Fibroblast of skin of scalp (primary cell): ENCODE data around the gene DDX42.

Source experiments
- DNase-seq: peaks from one replicate; pipeline ENCODE4 v3.0.0-alpha.2; 2013

DDX42 gene

GRCh38 chr17:63824362-63824761 is 50.4 kb downstream of the DDX42 start:
- no peak for DNase-seq

DNA sequence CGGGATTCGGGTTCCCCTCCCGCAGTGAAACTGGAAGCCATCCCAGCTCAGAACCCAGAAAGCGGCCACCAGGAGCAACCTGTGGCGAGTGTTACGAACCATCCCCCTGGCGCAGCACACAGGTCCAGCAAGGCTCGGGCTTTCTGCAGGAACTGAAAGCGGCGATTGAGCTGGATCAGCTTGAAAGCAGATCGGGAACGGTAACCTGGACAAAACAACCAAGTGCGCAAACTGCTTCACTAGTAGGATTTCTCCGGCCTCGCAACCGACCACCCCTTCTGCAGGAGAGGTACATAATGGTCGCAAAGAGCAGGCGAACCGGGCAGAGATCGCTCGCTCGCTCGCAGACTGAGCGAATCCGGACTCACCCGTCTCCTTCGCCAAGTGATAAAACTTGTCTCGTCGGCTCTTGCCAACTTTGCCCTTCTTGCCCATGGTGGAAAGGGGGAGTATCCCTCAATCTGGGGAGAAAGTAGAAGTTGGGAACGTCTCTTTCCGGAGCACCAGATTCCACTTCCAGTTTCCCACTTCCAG is 52.6 kb downstream of the DDX42 start:
- DNase-seq, result no peak

- DNase-seq, result peak; percentile 95
These were observed 53.2 kb downstream of the DDX42 start, which contains the start of the genes FTSJ3 and PSMC5 for GRCh38 chr17:63827002-63827800. Gene FTSJ3 (minus strand): TSS chr17:63827663. CDS start chr17:63826902, 761 bp downstream. Gene PSMC5 (plus strand): TSS chr17:63827431. CDS start chr17:63827491, 60 bp downstream.

GRCh38 chr17:63827801-63828221 is 53.8 kb downstream of the DDX42 start:
- DNase-seq, result no peak

DNA sequence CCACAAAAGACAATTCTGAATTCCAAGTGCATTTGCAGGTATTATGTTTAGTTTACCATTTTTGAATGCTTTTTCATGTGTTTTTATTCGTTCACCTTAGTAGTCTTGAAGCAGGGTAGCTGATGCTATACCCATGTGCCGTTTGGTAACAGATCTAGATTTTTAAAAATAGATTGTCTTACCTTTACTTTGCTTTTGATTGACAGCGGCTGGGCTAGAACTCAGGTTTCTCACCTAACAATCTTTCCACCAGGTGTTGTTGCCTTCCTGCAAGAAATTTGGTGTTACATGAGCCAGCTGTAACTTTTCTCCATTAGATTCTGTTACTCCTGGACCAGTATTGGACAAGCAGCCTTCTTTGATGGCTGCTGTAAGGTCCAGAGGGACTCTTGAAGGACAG is 55.0 kb downstream of the DDX42 start:
- no peak for DNase-seq

GRCh38 chr17:63830278-63830677 is 56.3 kb downstream of the DDX42 start:
- DNase-seq, result no peak

DNA sequence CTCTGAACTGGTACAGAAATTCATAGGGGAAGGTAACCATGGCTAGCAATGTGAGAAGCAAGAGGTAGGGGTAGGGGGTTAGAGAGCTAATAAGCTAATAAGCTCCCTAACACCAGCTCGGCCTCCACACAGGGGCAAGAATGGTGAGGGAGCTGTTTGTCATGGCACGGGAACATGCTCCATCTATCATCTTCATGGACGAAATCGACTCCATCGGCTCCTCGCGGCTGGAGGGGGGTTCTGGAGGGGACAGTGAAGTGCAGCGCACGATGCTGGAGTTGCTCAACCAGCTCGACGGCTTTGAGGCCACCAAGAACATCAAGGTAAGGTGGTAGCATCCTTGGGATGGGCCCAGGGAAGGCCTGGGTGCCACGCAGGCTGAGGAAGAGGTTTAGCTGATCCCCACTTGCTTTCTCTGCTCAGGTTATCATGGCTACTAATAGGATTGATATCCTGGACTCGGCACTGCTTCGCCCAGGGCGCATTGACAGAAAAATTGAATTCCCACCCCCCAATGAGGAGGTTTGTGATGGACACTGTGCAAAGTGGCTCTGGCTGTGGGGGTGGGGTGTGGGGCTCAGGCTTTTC is 57.0 kb downstream of the DDX42 start:
- DNase-seq, result no peak

- DNase-seq, result no peak
These were observed 57.5 kb downstream of the DDX42 start for GRCh38 chr17:63831505-63831904.

GRCh38 chr17:63832014-63832413 is 58.0 kb downstream of the DDX42 start:
- no peak for DNase-seq

DNA sequence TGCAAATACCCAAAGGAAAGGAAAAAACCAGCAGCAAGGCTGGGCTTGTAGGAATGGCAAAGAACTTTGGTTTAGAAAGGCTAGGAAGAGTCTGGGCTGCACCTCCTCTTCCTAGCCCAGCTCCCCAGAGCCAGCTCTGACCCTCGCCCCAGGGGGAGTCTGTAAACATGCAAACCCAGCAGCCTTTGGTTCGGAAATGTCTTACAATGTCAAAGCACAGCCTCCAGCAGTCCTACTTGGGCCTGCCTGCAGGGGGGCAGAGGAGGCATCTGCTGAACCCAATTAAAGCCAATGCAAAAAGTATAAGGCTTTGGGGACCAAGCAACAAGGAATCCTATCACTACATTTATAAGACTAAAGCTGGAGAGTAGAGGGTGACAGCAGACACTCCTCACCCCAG is 58.5 kb downstream of the DDX42 start:
- DNase-seq, result no peak

DNA sequence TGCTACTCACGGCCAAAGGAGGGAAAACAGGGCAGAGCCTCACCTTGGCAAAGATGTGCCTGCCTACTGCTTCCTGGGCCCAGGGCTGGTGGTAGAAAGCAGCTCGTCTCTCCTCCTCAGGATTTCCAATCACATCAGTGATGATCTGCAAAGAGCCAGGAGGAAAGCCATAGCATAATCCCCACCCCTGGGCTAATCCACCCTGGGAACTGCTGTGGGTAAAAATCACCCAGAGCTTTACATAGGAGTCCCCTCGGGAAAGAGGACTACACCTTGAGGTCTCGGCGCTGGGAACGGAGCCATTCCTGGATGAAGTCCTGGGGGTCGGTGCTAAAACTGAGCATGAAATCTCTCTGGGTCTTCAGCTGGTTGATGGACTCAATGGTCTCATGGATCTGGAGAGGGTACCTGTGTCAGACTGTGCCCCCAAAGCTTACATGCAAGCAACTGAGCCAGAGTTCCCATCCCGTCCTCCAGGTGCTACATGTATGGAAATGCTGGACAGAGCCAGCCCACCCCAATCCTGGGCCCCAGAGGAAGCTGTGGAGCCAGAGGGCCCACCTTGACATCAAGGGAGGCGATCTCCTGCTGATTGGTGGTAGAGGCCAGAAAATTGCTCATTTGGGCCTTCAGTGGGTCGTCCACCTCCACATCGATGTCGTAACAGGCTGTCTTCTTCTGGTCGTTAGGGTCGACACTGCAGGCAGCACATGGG is 59.2 kb downstream of the DDX42 start:
- DNase-seq, result no peak

GRCh38 chr17:63833741-63834373 is 59.9 kb downstream of the DDX42 start:
- DNase-seq, result no peak

DNA sequence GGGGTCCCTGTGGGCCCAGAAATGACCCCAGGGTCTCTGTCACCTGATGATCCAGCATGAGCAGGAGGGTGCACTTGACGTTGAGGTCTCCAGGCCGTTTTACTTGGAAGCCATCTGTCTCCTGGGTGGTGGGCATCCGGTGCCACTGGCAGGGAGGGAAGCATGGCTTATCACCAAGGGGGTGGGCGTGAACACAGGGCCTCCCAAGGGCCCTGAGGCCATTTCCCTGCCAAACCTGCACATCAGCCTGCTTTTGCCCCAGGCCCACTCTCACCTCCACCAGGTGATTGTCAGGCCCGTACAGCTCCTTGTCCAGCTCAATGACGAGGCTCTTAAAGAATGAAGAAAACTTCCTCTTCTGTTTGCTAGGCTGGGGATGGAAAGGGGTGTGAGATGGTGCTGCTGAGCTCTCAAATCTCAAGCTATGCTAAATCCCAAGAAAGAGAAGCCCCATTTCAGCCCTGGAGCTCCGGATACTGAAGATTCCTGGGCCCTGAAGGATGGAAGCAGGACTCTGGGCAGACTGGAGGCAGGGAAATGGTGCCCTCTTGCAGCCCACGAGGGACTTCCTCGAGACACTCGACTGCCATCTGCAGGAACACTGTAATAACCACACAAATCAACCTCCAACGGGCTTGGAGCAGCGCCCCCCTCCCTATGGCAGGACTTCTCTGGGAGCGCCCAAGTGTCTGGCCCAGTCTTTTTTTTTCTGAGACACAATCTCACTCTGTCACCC is 60.6 kb downstream of the DDX42 start:
- peak; percentile 84 for DNase-seq

- no peak for DNase-seq
These were observed 61.3 kb downstream of the DDX42 start for GRCh38 chr17:63835167-63835720.

DNA sequence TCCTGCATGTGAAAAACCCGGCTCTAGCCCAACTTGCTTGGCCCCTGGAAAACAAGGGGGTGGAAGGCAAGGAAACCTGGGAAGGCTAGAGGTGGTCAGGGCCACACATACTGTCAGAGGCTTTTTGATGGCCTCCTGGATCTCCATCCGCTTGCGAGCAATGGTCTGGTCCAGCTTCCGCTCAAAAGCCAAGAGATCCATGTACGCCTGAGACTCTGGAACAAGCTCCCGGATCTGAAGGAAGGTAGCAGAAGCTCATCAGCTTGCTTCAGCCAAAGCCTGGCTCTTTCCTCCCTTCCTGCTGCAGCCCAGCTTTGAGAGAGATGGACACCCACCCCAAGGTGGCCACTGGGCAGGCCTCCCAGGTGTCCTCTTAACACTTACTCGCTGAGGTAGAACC is 62.8 kb downstream of the DDX42 start:
- no peak for DNase-seq

DNA sequence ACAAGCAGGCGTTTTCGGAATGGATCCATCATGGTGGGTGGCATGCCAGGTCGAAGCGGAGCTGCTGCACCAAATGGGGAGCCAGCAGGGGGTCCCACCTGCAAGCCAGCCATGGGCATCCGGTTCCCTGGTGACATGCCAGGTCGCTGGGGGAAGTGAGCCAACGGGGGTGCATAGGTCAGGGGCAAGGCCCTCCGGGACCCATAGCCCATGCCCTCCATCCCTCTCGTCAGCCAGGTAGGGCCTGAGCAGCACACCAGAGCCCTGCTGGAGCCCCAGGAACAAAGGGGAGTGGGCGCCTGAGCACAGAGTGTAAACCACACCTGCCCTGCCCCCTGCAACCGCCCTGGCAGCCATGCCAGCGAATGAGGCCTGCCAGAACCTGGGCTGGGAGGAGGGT is 63.5 kb downstream of the DDX42 start:
- DNase-seq, result no peak

DNA sequence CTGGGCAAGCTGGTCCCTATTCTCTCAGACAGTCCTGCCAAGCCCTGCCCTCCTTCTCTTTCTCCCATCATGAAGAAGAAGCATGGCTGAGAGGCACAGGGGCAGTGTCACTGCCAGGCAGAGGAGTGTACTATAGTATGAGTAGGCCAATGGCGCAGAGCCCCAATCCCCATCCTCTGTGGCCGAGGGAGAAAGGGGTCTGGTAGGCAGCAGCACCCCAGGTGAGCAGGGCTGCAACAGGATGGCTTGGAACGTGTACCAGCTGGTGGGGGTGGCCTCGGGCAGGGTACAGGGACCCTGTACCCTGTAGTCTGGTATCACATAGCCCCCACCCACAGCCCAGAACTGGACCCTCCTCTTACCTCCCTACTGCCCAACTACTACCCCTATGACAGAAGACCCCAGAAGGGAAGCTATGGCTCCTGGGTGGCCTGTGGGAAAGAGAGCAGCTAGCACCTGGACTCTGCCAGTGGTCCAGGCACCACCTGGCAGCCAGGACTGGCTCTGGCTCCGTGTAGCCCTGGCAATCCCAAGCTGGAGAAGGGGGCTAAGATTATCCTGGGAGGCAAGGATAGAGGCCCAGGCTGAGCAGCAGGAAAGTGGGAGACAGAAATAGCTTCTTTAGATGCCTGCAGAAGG is 64.1 kb downstream of the DDX42 start:
- DNase-seq, result no peak

GRCh38 chr17:63838631-63839171 is 64.7 kb downstream of the DDX42 start:
- peak; percentile 69 for DNase-seq

DNA sequence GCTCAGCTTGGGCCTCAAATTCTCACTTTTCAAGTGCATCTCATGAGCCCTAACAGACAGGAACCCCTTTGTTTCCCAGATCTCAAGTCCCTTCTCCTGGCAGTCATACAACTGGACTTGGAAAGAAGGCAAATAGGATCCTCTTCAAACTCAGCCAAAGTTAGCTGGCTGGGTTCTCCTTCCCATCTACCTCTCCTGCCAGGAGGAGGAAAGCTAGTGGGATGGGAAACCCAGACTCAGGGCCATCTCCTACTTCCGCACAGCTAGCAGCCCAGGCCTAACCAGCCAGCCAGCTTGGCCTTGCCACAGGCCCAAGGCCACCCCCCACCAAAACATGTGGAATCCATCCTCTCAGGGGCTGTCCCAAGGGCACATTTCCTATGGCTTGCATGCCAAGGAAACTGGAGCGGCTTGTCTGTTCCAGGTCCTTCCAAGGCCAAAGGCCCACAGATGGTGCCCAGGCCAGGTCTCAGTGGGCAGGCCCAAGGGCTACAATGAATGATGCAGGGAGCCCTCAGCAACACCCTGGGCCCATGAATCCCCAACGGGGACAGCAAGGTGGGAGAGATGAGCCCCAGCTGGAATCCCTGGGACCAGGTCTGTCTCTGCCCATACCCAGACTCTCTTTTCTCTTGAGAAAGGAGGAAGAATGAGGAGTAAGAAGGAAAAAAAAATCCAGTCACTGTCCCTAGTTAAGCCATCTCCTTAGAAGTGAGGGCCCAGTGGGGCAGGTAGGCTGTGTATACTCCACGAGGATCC is 66.8 kb downstream of the DDX42 start:
- peak; percentile 24 for DNase-seq
